ENCODE data around the gene CPLX1.
"Not testable (repeated sequence)": the region's sequence is repeated elsewhere in the genome, so short reads cannot be mapped to it uniquely, and the experiment has no call there.

The CPLX1 gene

DNA sequence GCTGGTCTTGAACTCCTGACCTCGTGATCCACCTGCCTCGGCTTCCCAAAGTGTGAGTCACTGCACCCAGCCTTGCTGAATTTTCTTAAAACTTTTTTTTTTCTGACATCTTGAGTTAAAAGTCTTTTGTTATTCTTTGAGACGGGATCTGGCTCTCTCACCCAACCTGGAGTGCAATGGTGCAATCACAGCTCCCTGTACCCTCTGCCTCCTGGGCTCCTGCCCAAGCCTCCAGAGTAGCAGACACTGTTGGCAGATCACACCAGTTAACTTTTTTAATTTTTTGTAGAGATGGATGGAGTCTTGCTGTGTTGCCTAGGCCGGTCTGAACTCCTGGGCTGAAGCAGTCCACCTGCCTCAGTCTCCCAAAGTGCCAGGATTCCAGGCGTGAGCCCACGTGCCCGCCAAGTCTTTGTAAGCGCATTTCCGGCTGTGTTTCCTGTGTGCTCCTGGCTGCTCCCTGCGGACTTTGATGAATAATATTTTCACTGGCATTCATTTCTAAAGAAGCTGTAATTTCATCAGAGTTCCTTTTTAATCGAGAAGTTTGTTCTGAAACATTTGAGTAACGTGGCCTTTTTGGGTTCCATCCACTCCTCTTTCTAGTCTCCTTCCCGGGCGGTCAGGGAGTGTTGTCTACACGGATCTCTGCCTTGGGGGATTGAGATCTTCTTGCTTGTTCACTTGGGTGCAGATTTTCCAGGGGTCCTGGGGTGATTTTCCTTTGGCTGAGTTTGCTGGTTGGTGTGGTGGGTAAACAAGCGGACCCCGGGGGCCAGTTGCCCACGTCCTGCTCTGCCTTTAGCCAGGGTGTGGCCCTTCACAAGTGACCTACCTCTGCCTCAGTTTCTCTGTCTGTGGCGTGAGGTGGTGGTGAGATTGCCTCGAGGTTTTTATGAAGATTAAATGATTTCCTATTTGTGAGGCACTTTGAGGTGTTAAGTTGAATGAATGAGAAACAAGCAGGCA is 75.9 kb downstream of the CPLX1 start:
- no peak for DNase-seq

DNA sequence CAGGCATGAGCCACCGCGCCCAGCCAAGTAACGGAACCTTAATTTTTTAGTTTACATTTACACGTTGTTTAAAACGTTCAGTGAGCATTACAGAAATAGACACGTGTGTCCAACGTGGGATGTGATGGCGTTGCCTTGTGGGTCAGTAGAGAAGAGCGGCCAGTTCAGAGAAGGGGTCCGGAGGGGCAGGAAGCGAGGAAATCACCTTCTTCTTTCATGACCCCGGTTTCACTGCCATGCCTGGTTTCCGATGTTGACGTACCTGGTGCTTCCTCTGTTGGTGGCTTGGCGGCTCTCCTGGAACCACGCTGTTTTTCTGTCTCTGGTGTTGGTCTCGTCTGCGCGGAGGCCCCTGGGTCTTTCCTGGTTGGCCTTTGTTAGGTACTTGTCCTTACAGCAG is 77.5 kb downstream of the CPLX1 start:
- DNase-seq = no peak

DNA sequence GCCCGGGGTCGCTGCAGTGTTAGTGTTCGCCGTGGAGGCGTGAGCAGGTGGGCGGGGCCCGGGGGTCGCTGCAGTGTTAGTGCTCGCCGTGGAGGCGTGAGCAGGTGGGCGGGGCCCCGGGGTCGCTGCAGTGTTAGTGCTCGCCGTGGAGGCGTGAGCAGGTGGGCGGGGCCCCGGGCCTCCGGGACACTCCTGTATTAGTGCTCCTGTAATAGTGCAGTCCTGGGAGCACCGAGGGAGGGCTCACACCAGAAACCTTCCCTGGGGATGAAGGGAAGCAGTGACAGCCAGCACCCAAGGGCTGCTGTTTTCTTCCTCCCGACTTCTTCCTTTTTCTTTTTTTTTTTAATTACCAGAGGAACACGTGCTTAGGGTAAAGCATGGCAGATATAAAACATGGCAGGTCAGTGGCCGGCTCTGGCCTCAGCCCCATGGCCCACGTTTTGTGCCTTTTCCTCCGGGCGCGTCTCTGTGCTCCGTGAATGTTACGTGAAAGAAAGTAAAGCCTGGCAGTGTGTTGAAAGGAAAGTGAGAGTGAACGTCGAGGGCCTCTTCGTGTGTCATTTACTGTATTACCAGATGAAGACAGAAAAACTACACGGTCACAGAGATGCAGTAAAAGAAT is 78.3 kb downstream of the CPLX1 start:
- no peak for DNase-seq

DNA sequence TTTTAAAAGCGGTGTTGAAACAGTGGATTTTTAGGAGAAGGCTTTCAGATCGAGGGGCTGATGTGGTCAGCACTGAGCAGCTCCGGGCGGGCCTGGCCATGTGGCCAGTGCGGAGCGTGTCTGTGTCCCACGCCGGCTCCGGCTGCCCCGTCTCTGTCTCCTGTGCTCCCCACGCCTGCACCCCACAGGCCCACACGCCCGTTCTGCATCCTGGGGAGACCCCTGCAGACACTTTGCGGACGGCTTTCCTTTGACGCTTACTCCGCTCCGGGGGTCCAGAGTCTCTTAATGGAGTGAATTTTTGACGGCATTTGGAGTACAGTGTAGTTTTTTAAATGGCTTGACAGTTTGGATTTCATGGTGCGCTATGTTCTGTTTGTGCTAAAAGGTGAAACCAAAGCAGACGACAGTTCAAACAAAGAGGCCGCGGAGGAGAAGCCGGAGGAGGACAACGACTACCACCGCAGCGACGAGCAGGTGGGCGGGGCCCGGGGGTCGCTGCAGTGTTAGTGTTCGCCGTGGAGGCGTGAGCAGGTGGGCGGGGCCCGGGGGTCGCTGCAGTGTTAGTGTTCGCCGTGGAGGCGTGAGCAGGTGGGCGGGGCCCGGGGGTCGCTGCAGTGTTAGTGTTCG is 81.6 kb downstream of the CPLX1 start:
- no peak for DNase-seq

DNA sequence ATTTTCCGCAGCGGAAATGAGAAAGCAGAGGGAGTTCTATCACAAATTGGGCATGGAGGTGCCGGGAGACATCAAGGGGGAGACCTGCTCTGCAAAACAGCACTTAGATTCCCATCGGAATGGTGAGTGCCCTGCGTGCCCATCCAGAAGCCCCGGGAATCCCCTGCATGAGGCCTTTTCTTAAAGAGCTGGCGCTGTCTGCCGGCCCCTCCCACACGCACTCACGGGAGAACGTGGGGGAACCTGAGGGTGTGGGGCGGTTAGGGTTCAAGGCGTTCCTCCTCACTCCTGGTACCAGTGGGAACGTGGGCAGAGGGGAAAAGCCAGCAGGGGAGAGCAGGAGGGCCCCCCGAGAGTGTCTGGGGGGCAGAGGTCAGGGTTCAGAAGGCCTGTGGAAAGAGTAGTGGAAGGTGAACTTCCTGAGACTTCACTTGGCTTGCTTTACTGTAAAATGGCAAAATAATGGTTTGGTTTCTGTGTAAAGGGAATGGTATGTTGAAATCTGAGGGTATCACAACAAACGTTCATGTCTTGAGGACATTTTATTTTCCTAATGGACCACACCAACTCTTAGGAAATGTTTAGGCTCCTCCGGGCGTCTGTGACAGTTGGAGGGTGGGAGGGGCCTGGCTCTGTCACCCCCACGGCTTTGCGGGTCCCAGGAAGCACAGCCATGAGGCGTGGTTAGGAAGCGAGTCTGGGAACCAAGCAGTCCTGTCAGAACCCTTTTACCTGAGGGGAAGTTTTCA is 82.3 kb downstream of the CPLX1 start:
- DNase-seq = no peak

DNA sequence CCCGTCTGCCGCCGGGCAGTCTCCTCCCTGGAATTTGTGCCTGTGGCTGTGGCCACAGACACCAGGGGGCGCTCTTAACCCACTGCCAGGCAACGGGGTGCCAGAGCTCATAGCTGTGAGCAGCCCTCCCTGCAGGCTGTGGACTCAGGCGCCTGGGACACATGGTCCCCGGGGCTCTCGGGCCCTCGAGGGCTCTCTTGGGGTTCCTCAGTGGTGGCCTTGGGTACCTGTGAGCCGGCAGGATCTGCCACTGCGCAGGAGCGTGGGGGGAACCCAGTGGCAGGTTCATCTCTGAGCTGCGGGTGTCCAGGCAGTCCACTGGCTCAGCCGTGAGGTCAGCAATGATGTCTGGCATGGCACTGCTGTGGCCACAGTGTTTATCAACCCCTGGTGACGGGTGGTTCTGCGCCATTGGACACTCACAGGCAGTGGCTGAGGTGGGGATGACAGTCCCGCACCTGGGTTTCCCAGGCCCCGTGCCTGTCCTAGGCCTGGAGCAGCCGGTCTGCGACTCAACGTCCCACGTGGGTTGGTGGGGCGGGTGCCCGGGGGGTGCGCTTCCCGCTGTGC is 83.1 kb downstream of the CPLX1 start:
- peak; percentile 37 to 76 (median 59) for DNase-seq

DNA sequence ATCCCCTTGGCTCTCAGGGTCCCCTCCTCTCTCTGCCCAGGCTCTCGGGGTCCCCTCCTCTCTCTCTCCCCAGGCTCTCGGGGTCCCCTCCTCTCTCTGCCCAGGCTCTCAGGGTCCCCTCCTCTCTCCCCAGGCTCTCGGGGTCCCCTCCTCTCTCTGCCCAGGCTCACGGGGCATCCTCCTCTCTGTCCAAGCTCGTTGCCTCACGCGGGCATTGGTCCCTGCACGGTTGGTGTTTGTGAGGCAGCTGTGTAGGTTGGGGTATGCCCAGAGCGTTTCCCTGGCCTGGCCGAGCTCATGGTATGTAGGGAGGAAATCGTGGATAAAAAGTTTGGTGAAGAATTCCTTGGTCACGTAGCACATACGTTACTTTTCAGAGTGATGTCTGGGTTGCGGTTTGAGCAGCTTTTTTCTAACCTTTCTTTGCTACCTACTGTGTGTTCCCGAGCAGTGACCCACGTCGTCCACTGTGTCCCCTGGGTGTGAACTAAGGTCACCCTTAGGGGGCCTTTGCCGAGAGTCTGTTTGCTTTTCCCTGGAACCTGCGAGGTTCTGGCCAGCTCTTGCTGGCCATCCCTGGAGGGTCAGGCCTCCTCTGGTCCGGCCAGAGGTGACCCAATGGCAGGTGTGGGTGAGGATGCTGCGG is 83.7 kb downstream of the CPLX1 start:
- no peak for DNase-seq

DNA sequence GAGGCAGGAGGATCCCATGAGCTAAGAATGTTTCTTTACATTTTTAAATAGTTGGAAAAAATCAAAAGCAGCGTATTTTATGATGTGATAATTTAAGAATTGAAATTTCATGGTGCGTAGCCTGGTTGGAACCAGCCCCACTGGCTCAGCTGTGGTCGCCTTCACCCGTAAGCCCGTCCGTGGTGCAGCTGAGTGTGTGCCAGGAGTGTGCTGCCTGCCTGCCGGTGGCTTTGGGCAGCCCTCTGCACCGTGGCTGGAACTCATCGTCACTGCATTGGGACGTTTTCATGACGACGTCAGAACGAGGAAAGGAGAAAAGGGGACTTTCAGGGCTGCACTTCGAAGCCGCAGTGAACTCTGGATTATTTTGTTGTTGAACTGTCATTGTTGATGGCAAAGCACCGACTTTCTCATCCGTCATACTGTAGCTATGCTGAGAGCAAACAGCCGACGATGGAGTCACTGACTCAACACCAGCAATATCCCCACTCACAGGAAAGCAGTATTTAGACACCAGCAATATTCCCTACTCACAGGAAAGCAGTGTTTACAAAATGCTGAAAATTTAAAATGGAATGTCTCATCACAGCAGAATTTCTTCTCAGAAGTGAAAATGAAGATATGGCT is 85.2 kb downstream of the CPLX1 start:
- DNase-seq = no peak

DNA sequence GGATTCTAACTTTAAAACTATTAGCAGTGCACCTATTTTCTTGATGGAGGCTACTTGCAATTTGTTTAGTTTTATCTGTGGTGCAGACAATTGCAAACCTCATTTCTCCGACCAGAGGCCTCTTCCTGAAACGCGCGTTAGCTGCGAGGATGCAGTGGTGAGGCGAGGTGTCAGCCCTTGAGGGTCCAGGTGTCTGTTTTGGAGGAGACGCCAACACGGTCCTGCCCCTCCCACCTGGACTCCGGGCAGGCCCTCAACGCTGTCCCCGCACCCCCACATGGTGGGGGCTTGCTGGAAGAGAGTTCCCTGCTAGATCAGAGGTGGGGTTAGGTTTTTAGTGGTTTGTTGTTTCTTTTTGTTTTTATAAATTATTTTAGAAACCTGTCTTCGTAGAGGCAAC is 85.9 kb downstream of the CPLX1 start:
- no peak for DNase-seq

DNA sequence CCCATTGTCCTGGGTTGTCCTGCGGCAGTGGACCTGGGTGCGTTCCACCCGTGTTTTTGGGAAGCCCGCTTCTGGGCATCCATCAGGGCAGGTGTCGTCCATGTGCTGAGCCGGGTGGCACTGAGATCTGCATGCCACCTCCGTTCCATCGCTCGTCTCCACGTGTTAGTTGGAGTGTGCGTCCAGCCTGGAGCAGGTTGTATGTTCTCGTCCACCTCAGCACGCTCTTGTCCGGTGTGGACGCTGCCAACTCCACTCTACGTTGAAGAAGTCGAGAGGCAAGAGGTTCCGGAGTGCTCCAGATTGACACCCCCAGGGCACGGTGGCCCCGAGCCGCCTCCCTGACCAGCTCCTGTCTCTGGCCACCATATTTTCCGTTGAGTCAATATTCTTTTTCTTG is 86.4 kb downstream of the CPLX1 start:
- DNase-seq = no peak

DNA sequence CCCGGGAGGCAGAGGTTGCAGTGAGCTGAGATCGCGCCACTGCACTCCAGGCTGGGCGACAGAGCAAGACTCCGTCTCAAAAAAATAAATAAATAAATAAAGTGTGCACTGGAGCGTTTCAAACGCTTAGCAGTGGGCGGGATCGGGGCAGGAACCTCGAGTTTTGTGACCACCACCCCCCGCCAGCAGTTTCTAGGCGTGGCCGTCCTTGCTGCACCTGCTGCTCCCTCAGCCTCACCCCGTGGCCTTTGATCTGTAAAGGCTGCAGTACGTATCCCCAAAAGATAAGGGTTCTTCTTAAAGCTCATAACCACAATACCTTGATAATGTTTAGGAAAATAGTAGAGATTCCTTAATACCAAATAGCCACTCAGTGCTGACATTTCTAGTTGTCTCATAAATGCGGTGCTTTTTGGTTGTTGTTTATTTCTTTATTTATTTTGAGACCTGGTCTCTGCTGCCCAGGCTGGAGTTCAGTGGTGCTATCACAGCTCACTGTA is 87.1 kb downstream of the CPLX1 start:
- DNase-seq = no peak

DNA sequence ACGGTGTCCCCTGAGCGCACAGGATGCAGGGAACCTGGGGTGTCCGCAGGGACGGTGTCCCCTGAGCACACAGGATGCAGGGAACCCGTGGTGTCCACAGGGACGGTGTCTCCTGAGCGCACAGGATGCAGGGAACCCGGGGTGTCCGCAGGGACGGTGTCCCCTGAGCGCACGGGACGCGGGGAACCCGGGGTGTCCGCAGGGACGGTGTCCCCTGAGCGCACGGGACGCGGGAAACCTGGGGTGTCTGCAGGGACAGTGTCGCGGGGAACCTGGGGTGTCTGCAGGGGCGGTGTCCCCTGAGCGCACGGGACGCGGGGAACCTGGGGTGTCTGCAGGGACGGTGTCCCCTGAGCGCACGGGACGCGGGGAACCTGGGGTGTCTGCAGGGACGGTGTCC is 89.4 kb downstream of the CPLX1 start:
- DNase-seq = not testable (repeated sequence)

DNA sequence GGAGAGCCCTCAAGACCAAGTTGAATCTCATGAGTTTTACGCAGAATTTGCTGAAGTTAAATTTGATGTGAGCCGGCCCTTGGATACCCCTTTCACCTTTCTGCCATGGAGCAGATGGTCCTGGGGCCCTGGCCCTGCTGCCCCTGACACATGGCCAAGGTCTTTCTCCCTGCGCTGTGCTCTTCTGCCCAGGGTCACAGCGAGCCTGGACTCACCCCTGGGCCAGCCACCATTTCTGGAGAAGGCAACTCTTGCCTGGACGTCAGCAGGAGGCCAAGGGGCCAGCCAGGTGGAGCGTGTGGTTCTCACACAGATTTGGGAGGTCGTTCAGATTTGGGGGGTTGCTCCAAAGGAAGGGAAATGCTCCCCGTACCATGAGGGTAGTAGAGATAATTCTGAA is 90.3 kb downstream of the CPLX1 start:
- no peak for DNase-seq
